NCI-H128 (cell line): Measurements from ENCODE around the gene XIRP1.

Experiments used
- DNase-seq: peaks from one replicate; lab custom pipeline; 2025; ENCODE audit not compliant: unreplicated experiment; lab: John Stamatoyannopoulos, UW

Gene XIRP1

DNA sequence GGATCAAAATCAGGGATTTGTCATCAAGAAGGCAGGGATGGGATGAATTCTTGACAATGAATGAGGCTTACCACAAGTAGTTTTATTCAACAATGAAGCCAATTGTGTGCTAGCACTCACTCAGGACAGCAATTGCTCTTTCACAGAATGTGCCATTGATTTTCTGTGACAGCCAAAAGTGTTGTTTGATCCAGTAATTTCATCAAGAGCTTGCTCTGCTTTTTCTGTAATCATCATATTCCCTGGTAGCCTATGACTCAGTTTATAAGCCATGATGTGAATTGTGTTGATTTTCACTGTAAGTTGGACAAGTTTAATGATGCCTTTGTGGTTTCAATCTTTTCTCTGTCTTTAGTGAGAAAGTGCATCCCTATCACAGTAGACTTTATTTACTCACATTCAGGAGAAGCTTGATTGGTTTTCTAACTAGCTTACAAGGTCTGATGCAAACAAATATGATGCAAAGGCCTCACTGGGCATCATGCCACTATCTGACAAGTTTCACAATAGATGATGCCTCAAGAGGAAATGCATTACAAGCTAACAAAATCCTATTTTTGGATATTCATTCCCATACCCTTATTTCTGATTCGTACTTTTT lies 25.4 kb downstream of the XIRP1 start:
- DNase-seq: no peak

DNA sequence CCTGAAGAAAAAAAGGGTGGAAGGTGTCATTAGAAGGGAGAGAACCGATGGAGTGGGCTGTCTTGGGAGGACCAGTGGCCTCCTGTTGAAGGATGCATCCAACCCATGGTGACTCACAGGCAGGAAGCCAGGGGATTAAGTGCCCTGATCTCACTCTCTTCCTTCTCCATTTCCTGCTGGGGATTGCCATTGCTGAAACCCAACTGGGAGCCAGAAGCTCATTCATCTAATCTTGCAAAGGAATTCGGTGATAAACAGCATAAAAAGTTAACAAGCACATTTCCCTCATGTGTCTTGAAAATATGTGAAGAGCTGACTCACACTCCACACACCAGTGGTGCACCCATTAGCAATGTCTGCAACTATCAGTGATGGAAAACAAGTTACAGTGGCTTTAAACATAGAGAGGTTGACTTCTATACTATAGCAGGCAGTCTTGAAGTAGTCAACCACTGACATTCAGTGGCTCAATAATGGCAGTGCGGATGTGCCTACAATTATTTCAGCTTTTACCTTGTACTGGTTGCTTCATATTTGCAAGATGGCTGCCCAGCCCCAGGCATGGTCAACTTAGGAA lies 26.2 kb downstream of the XIRP1 start:
- DNase-seq: no peak

DNA sequence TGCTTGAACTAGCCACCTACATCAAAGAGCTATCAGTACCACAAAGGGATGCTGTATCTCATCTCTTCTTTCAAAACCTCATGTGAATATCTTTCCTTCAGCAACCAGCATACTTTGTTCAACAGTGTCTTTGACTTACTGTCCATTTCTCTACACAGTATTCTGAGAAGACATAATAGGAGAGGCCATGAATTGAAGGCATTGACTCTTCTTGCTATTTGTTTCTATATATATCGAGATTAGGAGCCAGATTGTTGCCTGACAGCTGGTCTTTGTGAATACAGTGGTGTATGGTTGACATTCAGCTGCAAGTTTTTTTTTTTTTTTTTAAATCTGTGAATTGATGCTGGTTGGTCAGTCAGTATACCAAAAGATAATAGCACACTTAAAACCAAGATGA lies 26.9 kb downstream of the XIRP1 start:
- no peak for DNase-seq

DNA sequence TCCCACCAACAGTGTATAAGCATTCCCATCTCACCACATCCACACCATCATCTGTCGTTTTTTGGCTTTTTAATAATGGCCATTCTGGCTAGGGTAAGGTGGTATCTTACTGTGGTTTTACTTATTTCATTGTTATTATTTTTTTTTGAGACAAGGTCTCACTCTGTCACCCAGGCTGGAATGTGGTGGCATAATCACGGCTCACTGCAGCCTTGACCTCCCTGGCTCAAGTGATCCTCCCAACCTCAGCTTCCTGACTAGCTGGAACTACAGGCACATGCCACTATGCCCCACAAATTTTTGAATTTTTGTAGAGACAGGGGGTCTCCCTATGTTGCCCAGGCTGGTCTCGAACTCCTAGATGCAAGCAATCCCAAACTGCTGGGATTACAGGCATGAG lies 28.0 kb downstream of the XIRP1 start:
- DNase-seq: no peak

DNA sequence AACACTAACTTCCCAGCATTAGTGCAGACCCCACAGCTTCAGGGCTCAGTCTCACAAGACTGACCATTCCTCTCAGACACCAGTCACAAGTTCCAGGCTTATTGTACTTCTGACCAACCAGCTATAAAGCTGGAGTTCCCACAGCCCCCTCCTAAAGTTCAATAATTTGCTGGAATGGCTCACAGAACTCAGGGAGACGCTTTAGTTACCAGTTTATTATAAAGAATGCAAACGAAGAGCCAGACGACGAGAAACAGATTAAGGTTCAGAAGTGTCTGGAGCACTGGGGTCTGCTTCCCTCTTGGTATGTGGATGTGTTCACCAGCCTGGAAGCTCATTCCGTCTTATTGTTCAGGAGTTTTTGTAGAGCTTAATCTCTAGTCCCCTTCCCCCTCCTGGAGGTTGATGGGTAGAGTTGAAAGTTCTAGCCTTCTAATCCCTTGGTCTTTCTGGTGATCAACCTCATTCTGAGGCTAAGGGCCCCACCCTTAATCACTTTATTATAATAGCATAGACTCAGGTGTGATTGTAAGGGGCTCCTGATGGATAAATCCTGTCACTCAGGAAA lies 34.2 kb downstream of the XIRP1 start:
- no peak for DNase-seq

DNA sequence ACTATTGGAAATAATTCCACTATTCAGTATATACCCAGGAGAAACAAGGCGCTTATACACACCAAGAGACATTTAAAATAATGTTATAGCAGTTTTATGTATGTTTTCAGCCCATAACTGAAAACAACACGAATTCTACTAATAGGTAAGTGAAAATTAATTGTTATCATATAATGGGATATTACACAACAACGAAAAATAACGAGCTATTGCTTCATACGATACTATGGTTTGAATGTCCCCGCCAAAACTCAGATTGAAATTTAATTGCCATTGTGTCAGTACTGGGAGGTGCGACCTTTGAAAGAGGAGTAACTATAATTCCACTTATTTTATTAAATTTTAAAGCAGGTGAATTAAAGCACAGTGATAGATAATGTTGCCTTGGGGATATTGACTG lies 35.0 kb downstream of the XIRP1 start:
- no peak for DNase-seq

DNA sequence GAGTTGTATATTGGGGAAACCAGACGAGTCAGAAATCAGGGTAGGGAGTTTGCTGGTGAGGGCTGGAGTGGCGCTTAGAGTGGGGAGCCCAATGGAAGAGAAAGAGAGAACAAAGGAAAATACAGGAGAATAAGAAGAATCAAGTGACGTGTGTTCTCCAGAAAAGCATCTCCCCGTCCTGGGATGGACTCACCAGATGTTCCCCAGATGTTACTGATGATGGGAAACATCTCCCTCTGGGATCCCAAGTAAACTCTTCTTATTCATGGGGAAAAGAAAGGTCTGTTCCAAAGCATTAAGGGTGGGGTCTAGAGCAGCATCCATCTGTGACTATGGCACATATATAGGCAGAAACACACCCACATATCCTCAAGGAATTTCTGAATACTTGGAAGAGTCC lies 36.0 kb downstream of the XIRP1 start:
- no peak for DNase-seq

DNA sequence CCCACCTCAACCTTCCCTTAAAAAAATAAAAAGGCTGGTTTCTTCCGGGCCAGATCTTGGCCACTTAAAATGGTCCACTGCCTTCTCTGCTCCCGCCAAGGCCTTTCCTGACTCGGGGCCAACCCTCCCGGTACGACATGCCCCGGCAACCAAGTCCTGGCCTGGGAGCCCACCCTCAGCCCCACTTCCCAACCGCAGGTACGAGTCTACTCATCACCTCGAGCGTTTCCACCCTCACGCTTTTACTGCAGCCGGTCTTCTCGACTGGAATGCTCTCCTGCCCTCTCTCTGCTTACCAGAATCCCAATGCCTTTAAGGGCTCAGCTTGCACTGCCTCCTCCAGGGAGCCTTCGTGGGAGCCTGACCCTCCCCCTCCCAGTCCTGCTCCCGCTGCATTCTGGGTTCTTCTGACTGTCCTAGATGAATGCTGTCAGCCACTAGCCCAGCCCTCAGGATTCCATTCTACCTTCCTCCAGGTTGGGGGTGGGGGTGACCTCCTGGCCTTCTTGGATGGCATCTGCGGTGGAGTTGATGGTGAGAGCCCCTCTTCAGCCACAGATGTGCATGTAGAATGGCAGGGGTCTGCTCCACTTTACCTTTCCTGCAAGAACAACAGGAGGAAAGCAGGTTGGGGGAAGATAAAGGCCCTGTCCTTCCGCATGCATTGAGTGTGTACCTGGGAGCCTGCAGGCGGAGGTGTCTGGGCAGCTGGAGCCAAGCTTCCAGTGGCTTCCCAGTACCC lies 37.9 kb downstream of the XIRP1 start:
- no peak for DNase-seq

DNA sequence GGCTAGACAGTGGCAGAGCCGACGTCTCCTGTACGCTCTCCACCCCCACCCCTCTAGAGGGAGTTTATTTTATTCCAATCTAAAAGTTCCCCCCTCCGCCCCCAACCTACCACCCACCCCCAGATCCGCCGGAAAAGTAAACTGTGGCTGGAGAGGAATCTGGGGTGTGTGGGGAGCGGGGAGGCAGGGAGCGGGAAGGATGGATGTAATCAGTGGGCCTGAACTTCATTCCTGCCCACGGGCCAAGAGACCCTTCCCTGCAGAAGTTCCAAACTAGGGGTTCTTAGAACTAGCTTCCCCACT lies 38.5 kb downstream of the XIRP1 start:
- DNase-seq: no peak

DNA sequence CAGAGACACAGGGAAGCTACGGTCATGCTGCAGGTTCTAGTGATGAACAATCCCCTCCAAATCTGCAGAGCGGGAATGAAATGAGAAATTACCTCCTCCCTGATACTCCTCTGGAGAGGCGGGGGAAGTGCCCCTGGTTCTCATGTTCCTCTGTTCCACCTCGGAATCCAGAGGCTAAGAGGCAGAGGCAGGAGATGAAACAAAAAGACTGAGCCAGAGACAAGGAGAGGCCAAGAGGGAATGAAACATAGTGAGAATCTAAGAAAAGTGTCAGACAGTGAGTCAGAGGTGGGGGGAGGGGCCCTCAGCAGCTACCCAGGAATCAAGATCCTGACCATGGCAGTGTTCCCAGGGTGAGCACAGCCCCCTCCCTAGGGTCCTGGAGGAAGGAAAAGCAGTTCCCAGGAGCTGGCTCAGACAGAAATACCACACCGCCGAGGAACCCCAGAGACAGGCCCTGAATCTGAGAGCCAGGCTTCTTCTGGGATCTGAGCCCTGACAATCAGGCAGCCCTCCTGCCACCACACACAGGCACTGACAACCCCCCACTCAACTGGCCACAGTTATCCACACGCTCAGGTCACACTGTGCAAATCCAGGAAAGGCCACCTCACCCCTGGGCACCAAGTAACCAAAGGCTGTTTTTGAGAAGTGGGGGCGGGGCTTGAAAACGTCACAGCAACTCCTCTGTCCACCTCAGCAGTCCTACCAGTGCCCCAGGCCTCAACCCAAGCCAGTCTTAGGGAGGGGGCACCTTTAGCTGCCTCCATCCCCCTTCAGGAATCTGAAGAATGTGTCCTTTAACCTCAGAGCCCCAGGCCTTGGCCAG lies 41.4 kb downstream of the XIRP1 start:
- no peak for DNase-seq

DNA sequence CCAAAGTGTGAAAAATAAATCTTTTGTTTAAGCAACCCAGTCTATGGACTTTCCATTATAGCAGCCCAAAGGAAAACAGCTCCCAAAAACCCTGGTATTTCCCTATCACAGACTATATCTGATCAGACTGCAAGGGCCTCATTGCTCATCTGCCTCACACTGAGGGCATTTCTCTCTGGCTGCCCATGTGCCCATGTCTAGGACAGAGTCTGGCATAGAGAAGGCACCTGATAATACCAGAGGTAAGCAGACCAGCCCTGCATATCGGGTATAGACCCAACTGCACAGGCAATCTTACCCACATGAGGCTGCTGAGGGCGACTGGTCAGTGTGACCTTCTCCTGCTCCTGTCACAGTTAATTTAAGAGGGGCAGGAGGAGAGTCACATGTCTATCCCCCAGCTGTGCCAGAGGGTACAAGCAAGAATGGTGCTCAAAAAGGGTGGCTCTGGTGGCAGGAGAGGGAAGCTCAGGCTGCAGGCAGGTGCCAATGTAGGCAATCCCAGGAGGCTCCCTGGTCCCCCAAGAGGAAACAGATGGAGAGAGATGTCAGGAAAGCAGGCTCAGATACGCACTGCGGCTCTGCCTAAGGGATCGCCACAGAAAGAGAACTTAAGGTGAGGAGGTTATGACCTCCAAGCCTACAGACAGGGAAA lies 42.1 kb downstream of the XIRP1 start:
- no peak for DNase-seq

DNA sequence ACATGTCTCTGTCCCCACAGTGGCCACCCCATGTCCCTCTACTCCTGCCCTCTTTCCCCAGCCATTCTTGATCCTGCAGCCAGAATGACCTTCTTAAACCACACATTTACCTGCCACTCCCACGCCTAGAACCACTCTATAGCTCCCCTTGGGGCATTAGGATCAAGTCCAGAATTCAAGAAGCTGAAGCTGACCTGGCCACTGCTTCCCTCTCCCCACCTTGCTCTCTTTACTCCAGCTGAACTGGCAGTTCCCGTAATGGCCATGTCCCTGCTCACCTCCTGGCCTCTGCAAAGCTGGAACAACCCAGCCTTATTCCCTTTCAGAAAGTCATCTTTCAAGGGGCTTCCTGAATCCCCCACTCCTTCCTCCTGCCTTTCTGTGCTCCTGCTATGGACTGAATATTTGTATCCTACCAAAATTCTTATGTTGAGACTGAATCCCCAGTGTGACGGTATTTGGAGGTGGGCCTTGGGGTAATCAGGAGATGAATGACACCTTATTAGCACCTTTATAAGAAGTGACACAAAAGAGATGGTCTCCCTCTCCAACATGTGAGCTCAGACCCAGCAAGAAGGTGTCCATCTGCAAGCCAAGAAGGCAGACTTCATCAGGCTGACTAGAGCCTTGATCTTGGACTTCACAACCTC lies 42.8 kb downstream of the XIRP1 start:
- no peak for DNase-seq

DNA sequence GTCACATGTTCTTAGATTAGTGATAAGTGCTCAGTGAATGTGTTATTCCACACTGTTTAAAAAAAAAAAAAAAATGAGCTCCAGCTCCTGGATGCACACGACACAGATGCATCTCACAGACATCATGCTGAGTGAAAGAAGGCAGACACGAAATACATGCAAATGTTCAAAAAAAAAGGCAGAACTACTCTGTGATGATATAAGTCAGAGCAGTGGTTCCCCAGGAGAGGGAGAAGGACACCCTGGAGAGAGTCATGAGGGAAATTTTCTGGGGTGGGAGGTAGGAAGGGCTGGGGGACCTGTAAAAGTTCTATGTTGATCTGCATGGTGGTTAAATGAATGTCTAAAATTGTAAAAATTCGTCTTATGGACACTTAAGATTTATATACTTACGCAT lies 43.3 kb downstream of the XIRP1 start:
- no peak for DNase-seq

DNA sequence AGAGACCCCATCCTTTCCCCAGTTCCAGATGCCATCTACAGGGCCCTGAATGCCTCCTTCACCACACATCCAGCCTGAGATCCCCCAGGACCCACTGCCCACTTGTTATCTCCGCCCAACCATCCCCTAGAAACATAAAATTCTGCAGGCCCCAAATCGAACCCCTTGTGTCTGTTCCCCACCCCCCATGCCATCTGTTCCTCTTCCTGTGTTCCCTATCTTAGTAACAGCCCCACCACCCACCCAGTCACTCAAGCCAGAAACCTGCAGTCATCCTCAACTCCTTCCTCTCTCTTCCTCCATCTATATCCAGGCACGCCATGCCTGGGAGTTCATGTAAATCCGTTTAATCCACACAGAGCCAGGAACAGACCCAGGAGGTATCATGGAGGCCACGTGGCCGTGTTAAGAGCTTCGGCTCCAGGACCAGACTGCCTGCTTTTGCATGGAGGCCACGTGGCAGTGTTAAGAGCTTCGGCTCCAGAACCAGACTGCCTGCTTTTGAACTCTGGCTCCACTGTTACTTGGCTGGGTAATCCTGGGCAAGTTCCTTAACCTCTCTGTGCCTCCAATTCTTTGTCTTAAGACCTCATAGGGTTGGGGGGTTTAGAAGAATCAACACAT lies 43.8 kb downstream of the XIRP1 start:
- no peak for DNase-seq

DNA sequence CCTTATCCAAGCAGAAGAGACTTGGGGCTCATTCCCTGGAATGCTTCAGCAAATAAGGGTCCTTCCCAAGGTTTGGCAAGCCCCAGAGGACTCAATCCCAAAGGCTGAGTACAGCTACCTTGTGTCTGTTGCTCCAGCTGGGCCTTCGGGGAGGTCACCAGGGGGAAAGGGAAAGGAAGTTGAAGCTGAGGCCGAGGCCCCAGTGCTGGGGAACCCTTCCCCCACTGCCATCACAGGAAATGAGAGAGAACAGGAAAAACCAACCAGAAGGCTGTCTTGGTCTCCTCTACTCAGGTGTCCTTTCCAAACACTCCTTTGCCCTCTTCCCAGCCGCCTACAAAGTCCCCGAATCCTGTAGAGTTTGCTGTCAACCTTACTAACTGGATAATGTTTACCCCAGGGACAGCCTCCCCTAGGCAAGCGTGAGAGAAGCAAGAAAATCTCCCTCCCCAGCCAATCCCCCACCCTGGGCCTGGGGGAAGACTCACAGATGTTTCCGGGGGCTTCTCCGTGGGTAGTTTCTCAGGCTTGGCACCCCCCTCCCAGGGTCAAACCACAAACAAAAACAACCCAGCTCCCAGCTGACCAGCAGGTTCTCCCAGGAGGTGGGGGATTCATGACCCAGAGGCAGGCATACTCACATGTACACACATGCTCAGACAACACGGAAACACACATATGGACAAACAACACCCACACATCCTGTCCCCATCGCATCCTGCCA lies 44.5 kb downstream of the XIRP1 start:
- DNase-seq: no peak

DNA sequence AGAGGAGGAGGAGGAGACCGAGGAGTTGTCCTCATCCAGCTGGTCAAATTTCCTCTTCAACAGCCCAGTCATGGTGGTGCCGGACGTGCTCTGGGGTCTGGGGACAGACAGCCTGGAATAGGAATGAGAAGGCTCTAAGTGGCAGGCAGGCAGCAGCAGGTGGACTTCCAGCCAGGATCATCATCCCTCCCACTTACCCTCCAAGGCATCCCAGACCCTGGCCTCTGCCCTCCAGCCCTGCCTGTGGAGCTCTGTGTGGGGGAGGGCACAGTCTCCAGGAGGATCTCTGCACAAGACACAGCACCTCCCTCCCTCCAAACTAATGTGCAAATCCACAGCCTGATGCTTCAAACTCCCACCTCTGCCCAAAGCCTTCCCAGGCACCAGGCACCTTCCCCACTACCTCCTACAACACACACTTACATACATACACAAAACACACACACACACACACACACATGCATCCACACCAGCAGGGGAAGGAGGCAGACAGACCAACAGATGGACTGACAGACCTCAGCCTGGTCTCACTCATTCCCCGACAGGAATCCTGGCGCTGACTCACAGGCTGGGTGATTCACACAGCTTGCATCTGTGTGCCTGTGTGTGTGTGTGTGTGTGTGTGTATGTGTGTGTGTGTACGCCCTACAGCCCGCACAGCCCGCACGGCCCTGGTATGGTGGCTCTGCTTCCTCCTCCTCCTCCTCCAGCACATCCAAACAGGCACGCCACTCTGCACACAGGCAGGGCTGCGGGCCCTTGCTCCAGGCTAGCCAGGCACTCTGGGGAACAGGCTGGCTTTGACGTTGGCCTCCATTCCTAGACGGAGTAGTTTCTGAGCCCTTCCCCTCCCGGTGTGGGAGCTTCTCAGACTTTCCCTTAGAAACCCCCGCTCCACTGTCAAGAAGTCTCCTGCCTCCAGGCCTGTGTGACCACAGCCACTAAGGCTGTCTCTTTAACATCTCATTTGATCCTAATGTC lies 45.5 kb downstream of the XIRP1 start:
- no peak for DNase-seq

DNA sequence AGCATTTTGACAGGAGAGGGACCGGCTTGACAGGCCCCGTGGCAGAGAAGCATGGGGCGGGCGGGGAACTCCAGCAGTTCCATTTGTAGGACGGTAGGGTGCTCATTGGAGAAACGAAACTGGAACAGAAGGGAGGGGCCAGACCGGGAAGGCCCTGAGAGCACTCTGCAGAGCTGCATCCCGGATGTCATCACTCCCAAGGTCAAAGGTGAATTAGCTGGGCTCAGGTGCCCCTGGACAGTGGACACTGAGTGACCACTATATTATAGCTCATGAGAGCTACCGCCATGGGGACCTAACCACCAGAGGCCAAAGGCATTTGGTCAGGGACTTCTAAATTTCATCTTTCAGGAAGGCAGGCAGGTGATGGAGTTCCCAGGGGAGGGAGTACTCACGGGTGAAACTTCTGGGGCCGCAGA lies 46.3 kb downstream of the XIRP1 start:
- no peak for DNase-seq

DNA sequence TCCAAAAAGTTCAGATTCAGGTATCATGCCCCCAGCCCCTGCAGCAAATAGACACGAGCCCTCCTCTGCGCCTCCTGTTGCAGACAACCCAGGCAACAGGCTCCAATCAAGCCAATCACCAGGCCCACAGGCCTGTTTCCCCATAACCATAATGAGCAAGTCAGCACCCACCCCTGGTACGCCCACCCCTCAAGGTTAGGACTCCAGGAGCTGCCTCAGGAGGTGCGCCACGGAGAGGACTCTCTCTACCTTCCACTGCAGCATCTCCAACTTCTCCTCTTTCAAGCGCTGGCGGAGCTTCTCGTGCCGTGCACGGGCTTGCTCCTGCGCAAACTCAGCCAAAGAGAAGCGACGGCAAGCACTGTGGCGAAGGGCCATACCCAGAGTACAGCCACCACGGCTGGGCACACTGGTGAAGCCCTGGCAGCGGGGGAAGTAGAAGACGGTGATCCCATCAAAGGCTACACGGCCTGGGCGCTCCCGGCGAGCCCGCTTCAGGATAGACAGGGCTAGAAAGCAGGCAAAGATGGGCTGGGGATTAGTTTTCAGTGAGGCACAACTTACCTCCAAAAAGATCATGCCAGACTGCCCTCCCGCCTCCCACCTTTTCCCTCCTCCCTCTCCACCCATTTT lies 47.5 kb downstream of the XIRP1 start:
- DNase-seq: no peak
